Skeletal muscle tissue (tissue), 4 donors: ENCODE data around the gene ANKRD18B. TPM values are rescaled to one million over a fixed set of nuclear protein-coding genes. Genes with fewer than 3 reads are reported as not detected.
"Not testable (repeated sequence)": the region's sequence is repeated elsewhere in the genome, so short reads cannot be mapped to it uniquely, and the experiment has no call there.

Experiments used
- H3K27ac ChIP-seq: one replicate; pipeline ENCODE4 v1.7.0; 2013; ENCODE audit warnings: mild to moderate bottlenecking, low read depth, low read length, inconsistent platforms
- H3K27me3 ChIP-seq, 3 donors: one replicate each; pipeline ENCODE4 v1.7.0; 2013; ENCODE audit warnings: low read length in 3 of 3; ENCODE audit not compliant: control insufficient read depth in 3 of 3, insufficient read depth in 3 of 3
- H3K36me3 ChIP-seq, 3 donors: one replicate each; pipeline ENCODE4 v1.7.0; 2013; ENCODE audit warnings: low read length in 3 of 3; ENCODE audit not compliant: control insufficient read depth in 3 of 3, insufficient read depth in 3 of 3
- H3K4me1 ChIP-seq, 3 donors: one replicate each; pipeline ENCODE4 v1.7.0; 2013; ENCODE audit warnings: low read length in 3 of 3, mild to moderate bottlenecking in 3 of 3; ENCODE audit not compliant: control insufficient read depth in 3 of 3, insufficient read depth in 3 of 3
- H3K4me3 ChIP-seq, 3 donors: one replicate each; pipeline ENCODE4 v1.7.0; 2013; ENCODE audit warnings: low read length in 3 of 3
- H3K9ac ChIP-seq, 3 donors: one replicate each; pipeline ENCODE4 v1.7.0; 2013; ENCODE audit warnings: low read length in 3 of 3, mild to moderate bottlenecking in 3 of 3, moderate library complexity in 2 of 3, low read depth in 1 of 3
- H3K9me3 ChIP-seq, 3 donors: one replicate each; pipeline ENCODE4 v1.7.0; 2013; ENCODE audit warnings: low read length in 3 of 3; ENCODE audit not compliant: control insufficient read depth in 3 of 3
- total RNA-seq: library from RNA; depleted of rRNA; stranded (reverse); fragments of >200 nt; gene quantifications from one replicate; pipeline ENCODE4 v1.2.3, GENCODE V29; 2014
- donor health status: Osteomylitis.

Gene ANKRD18B
- total RNA-seq, 1 donor from 2014 or later = not detected

DNA sequence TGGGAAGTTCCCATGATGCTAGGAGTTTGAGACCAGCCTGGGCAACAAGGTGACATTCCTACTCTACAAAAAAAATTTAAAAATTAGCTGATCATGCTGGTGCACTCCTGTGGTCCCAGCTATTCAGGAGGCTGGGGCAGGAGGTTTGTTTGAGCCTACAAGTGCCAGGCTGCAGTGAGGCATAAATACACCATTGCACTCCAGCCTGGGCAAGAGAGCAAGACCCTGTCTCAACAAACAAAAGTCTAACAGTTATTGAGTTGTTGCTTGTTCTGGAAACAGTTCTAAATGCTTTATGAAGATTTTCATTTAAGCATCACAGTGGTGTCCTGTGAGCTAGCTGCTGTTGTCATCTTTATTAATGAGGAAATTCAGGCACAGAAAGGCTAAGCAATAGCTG is 4.0 kb downstream of the ANKRD18B start:
- H3K4me1 ChIP-seq, H3K36me3 ChIP-seq, H3K4me3 ChIP-seq, H3K9me3 ChIP-seq, H3K9ac ChIP-seq, H3K27ac ChIP-seq: not testable (repeated sequence)
- H3K27me3 ChIP-seq = peaks cover 11 to 19% (median 11%) of the 10 kb centered on the region in 3 donors

DNA sequence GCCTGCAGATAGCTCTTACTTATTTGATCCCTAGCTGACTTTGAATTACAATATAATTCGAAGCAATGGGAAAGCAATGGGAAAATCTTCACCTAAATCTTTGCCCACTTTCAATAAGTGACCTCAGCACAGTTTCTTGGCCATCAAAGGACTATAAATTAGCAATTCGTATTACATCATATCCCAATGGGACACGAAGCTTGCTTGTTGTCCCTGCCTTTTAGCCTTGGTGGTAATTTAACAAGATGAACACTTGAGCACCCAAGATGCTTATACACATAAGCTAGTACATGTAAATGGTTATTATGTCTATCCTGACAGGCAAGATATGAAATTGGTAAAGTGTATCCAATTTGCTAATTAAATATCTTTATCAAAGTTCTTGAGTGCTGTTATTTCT is 9.9 kb downstream of the ANKRD18B start:
- H3K9ac ChIP-seq, H3K9me3 ChIP-seq, H3K27ac ChIP-seq, H3K4me3 ChIP-seq, H3K36me3 ChIP-seq, H3K27me3 ChIP-seq, H3K4me1 ChIP-seq: not testable (repeated sequence)

DNA sequence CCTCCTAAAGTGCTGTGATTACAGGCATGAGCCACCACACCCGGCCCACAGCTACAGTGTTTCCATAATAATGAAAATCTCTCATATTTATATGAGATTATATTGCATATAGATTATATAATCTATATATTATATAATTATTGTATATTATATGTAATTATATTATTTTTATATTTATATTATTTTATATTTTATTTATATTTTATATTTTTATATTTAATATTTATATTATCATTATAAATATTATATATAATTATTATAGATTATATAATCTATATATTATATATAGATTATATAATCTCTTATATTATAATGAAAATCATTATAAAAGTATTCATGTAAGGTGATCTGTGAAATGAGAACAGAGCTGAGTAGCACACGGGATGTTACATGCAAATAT is 11.5 kb downstream of the ANKRD18B start:
- Histone ChIP-seq H3K4me1 (no peaks in the 10 kb centered on the region), H3K9ac (no peak overlapping the region), H3K27me3 (no peaks in the 10 kb centered on the region), H3K27ac (no peak overlapping the region), H3K9me3 (no peaks in the 10 kb centered on the region), H3K36me3 (no peaks in the 10 kb centered on the region), H3K4me3 (no peak overlapping the region)

DNA sequence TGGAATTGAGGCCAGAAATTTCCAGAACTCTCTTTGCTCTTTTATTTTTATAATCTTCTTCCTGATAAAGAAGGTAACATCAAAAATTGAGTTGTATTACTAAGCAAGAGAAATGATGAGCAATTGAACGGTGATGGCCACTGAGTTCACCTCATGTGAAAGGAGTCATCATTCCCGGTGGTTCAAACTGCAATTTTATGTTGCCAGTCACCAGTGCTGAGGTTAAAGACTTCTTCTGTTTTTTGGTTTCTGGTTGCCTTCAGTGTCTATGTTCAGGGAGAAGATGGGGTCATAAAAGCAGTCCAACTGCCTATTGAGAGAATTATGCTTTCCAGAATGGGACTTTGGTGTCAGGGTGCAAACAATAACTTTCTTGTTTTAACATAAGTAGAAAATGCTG is 19.4 kb downstream of the ANKRD18B start:
- not testable (repeated sequence) for H3K4me1 ChIP-seq, H3K27ac ChIP-seq, H3K9ac ChIP-seq, H3K27me3 ChIP-seq, H3K36me3 ChIP-seq, H3K9me3 ChIP-seq, H3K4me3 ChIP-seq

DNA sequence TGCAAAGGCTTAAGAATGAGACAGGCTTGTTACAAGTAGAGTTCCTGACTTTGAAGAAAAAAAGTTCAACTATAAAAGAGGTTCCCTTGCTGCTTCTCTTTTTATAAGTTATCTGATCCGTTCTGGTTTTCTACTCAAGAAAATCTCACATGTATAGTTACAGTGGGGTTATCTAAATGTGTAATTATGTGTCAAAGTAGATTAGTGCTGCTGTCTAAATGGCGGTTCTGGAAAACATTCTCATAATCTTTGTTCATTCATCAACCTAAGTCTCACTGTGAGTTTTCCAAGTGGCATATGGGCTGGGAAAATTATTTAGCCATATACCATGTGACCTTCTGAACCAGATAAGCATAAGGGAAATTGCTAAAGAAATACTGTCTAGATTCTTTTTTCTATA is 21.7 kb downstream of the ANKRD18B start:
- H3K4me1 ChIP-seq, H3K36me3 ChIP-seq, H3K4me3 ChIP-seq, H3K27ac ChIP-seq, H3K9me3 ChIP-seq, H3K9ac ChIP-seq, H3K27me3 ChIP-seq: not testable (repeated sequence)

DNA sequence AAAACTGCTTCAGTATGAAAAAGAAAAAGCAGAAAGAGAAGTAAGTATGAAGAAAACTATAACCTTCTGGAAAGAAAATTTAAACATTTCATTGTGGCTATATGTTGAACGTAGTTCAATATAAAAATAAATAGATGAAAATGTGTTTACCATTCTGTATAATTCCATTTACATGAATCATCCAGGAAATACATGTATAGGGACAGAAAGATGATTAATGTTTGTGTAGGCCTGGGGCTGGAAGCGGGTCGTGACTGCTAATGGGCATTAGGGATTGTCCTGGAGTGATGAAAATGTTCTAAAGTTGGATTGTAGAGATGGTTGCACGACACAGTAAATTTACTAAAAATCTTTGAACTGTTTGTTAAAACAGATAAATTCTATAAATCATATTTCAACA is 24.8 kb downstream of the ANKRD18B start:
- H3K27me3 ChIP-seq, H3K4me1 ChIP-seq, H3K36me3 ChIP-seq, H3K9ac ChIP-seq, H3K27ac ChIP-seq, H3K4me3 ChIP-seq, H3K9me3 ChIP-seq: not testable (repeated sequence)

DNA sequence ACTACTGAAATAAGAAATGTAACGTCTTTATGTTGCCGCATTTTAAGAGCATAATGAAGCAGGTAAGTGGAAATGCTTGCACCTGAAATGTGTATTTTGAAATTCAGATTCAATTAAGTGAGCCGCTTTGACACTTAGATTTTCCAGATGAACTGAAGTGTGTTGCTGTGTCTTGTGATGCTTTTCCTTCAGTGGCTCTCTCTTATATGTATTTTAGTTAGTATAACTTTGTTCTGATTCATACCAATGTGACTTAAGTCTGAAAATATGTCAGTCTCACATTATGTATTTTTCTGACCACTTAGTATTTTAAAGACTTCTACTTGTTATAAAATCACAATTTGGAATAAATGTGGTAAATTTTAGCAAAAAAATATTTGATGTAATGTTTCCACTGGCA is 25.4 kb downstream of the ANKRD18B start:
- H3K4me3 ChIP-seq, H3K27me3 ChIP-seq: not testable (repeated sequence)

DNA sequence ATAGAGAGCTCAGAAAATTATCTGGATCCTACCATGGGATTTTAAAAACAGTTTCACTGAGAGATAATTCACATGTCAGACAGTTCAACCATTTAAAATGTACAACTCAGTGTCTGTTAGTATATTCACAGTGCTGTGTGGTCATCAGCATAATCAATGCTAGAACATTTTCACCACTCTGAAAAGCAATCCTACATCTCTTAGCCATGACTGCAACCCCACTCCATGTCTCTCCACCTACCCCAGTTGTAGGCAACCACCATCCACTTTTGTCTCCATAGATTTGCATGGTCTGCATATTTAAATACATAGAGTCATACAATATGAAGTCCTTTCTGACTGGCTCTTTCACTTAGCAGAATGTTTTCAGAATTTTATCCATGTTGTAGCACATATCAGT is 27.1 kb downstream of the ANKRD18B start:
- H3K27ac ChIP-seq, H3K27me3 ChIP-seq, H3K4me3 ChIP-seq, H3K9ac ChIP-seq, H3K36me3 ChIP-seq, H3K4me1 ChIP-seq, H3K9me3 ChIP-seq: not testable (repeated sequence)

More for the DNA sequence above, 25.4 kb downstream of the ANKRD18B start:
- not testable (repeated sequence) for H3K27ac ChIP-seq, H3K9me3 ChIP-seq, H3K36me3 ChIP-seq, H3K4me1 ChIP-seq, H3K9ac ChIP-seq

DNA sequence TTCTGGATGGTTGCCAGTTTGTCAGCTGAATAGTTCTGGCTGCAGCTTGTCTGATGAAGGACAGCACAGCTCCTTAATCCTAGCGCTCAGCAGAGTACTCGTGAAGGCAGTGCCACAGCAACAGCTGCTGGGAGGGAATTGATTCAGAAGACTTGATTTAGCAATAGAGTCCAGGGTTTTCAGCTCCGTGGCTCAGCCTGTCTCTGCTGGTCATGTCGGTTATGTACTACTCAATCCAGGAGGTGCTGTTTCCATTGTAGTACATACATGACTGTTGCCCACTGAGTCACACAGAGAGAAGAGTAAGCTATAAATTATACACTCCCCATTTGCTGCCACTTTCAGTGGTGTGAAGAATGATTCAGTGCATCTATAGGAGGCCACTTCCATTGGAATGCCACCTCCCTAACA is 28.3 kb downstream of the ANKRD18B start:
- H3K4me1 ChIP-seq, H3K9ac ChIP-seq, H3K27ac ChIP-seq, H3K36me3 ChIP-seq, H3K27me3 ChIP-seq, H3K9me3 ChIP-seq, H3K4me3 ChIP-seq: not testable (repeated sequence)

DNA sequence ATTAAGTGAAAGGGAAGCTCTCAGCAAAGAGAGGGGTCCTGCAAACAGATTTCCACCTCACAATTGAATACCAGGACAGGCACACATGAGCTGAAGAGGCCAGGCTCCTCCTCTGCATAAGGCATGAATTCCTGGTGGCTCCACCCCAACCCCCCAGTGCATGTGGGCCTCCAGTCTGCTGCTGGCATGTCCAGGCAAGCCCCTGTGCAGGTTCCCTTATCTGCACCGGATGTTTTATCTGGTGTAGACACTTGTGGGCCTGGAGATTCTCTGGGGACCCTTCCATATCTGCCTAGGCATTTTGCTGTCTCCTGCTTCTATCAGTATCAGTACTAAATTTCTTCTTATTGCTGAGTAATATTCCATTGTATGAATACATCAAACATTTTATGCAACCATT is 36.2 kb downstream of the ANKRD18B start:
- H3K4me3 ChIP-seq, H3K4me1 ChIP-seq, H3K27ac ChIP-seq, H3K9ac ChIP-seq, H3K27me3 ChIP-seq, H3K9me3 ChIP-seq, H3K36me3 ChIP-seq: not testable (repeated sequence)

DNA sequence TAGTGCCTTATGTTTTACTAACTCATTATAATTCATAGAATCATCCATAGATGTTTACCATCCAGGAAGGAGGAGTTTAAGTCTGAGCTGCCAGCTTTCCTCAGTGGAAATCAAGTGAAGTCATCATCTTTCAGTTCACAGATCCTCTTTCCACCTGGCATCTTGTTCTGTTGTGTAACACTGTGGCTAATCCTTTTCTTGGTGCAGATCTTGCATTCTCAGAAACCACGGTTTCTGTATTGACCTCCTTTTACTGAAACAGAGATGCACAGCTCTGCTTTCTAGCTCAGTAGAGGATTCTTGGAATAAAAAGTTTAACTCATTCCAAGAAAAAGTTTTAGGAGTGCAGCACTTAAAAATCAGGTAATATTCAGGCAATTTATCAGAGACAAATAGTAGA is 38.1 kb downstream of the ANKRD18B start:
- not testable (repeated sequence) for H3K27ac ChIP-seq, H3K4me3 ChIP-seq, H3K9me3 ChIP-seq, H3K36me3 ChIP-seq, H3K27me3 ChIP-seq, H3K4me1 ChIP-seq, H3K9ac ChIP-seq
